ENCODE measurements around the gene WFDC11.

Gene WFDC11

GRCh38 chr20:45626540-45626939 is 43.5 kb downstream of the WFDC11 start:
- no peak for DNase-seq (ENCODE audit: low spot score)

- DNase-seq (ENCODE audit: low spot score) = no peak
Measured at GRCh38 chr20:45621593-45621992, 48.4 kb downstream of the WFDC11 start.

- DNase-seq (ENCODE audit: low spot score) = no peak
Measured at GRCh38 chr20:45617591-45617990, 52.4 kb downstream of the WFDC11 start.

- no peak for DNase-seq (ENCODE audit: low spot score)
Measured at GRCh38 chr20:45612314-45612713, 57.7 kb downstream of the WFDC11 start.

- DNase-seq (ENCODE audit: low spot score) = no peak
Measured at GRCh38 chr20:45611054-45611453, 59.0 kb downstream of the WFDC11 start.

GRCh38 chr20:45607810-45608209 is 62.2 kb downstream of the WFDC11 start:
- no peak for DNase-seq (ENCODE audit: low spot score)

Measured in CD4-positive, alpha-beta T cell treated with Interleukin-2 at 100 ng/mL for 4 hours (primary cell).